ENCODE results near the gene NRF1.
A peak's percentile ranks its signal among the peaks of the same experiment; 100 is the strongest.
"Not testable (repeated sequence)": the region's sequence is repeated elsewhere in the genome, so short reads cannot be mapped to it uniquely, and the experiment has no call there.

The NRF1 gene

GRCh38 chr7:129649128-129649690 is 37.7 kb downstream of the NRF1 start:
- no peak for TF ChIP-seq CTCF (IDR thresholded peaks at IDR 0.05; ENCODE audit: low read depth, low read length, missing control alignments)
- H3K4me3 ChIP-seq (ENCODE audit: low read depth, low read length): no peak overlapping the region
- DNase-seq (ENCODE audit: low read depth): no peak

- TF ChIP-seq CTCF (IDR thresholded peaks at IDR 0.05; ENCODE audit: low read depth, low read length, missing control alignments): no peak
- DNase-seq (ENCODE audit: low read depth): no peak
- H3K4me3 ChIP-seq (ENCODE audit: low read depth, low read length): no peak overlapping the region
Observed at GRCh38 chr7:129650056-129650758, 38.7 kb downstream of the NRF1 start.

GRCh38 chr7:129652914-129653313 is 41.4 kb downstream of the NRF1 start:
- DNase-seq (ENCODE audit: low read depth): peak; percentile 26
- no peak overlapping the region for H3K4me3 ChIP-seq (ENCODE audit: low read depth, low read length)

GRCh38 chr7:129655811-129656210 is 44.3 kb downstream of the NRF1 start:
- no peak overlapping the region for H3K4me3 ChIP-seq (ENCODE audit: low read depth, low read length)
- no peak for TF ChIP-seq CTCF (IDR thresholded peaks at IDR 0.05; ENCODE audit: low read depth, low read length, missing control alignments)
- no peak for DNase-seq (ENCODE audit: low read depth)

More at GRCh38 chr7:129652914-129653313, 41.4 kb downstream of the NRF1 start:
- TF ChIP-seq CTCF (IDR thresholded peaks at IDR 0.05; ENCODE audit: low read depth, low read length, missing control alignments): no peak

- DNase-seq (ENCODE audit: low read depth): no peak
- TF ChIP-seq CTCF (IDR thresholded peaks at IDR 0.05; ENCODE audit: low read depth, low read length, missing control alignments): no peak
- no peak overlapping the region for H3K4me3 ChIP-seq (ENCODE audit: low read depth, low read length)
Observed at GRCh38 chr7:129657363-129657762, 45.8 kb downstream of the NRF1 start.

- DNase-seq (ENCODE audit: low read depth); H3K4me3 ChIP-seq (ENCODE audit: low read depth, low read length): not testable (repeated sequence)
Observed at GRCh38 chr7:129659907-129660306, 48.4 kb downstream of the NRF1 start.

GRCh38 chr7:129661645-129662182 is 50.2 kb downstream of the NRF1 start:
- TF ChIP-seq CTCF (IDR thresholded peaks at IDR 0.05; ENCODE audit: low read depth, low read length, missing control alignments): no peak
- H3K4me3 ChIP-seq (ENCODE audit: low read depth, low read length): no peak overlapping the region
- DNase-seq (ENCODE audit: low read depth): no peak

GRCh38 chr7:129663240-129663639 is 51.7 kb downstream of the NRF1 start:
- DNase-seq (ENCODE audit: low read depth); H3K4me3 ChIP-seq (ENCODE audit: low read depth, low read length): not testable (repeated sequence)

All from GM12864 (cell line).